Psoas muscle (tissue), 8 donors: ENCODE results near the gene SLC39A8. TPM values are rescaled to one million over a fixed set of nuclear protein-coding genes. Genes with fewer than 3 reads are reported as not detected.
"Not testable (repeated sequence)": the region's sequence is repeated elsewhere in the genome, so short reads cannot be mapped to it uniquely, and the experiment has no call there.

ENCODE experiments used
- ATAC-seq, 4 donors: fragments of 200-7000 bp; cut with Tn5 transposase; one replicate each; pipeline ENCODE4 v1.9.1; 2020; ENCODE audit warnings: moderate library complexity in 3 of 4, mild to moderate bottlenecking in 2 of 4
- DNase-seq, 2 donors: peaks; one replicate each; pipeline ENCODE4 v3.0.0-alpha.2; 2020
- H3K27ac ChIP-seq: fragments of 200-600 bp; one replicate; pipeline ENCODE4 v1.8.0; 2022
- H3K27me3 ChIP-seq, 3 donors: fragments of 200-600 bp in 1 of 3; one replicate each; pipeline versions ENCODE4 v1.6.1 to v1.8.0; 2013 to 2022; ENCODE audit warnings: low read length in 2 of 3, mild to moderate bottlenecking in 2 of 3, moderate library complexity in 1 of 3; ENCODE audit not compliant: insufficient read depth in 3 of 3
- H3K36me3 ChIP-seq, 2 donors: fragments of 200-600 bp in 1 of 2; one replicate each; pipeline versions ENCODE4 v1.6.1 to v1.8.0; 2013 to 2022; ENCODE audit warnings: low read depth in 1 of 2, mild to moderate bottlenecking in 1 of 2, moderate library complexity in 1 of 2; ENCODE audit not compliant: insufficient read depth in 1 of 2
- H3K4me1 ChIP-seq: fragments of 200-600 bp; one replicate; pipeline ENCODE4 v1.8.0; 2022
- H3K4me3 ChIP-seq: fragments of 200-600 bp; one replicate; pipeline ENCODE4 v1.8.0; 2022; ENCODE audit warnings: mild to moderate bottlenecking
- H3K9me3 ChIP-seq: fragments of 200-600 bp; one replicate; pipeline ENCODE4 v1.8.0; 2022
- WGBS, 3 donors: extraction: QIAGEN DNeasy Blood & Tissue Kit; methylation state at CpG; one replicate each; pipeline versions ENCODE4 v1.1.6 to v1.1.7; 2013; 5-methylcytosine and 5-hydroxymethylcytosine counted together
- intact Hi-C, 2 donors: fragments of 100-400 bp; cut with DNase I; formaldehyde crosslinking; loops; one replicate each; pipeline versions ENCODE4 v1.11.0 to v1.14.2; 2022
- polyA plus RNA-seq, 3 donors: library from polyadenylated mRNA; stranded (reverse); fragments of 200-250 nt; gene quantifications; one replicate each; pipeline ENCODE4 v1.2.3, GENCODE V29; 2013
- total RNA-seq, 4 donors: library from RNA; stranded (reverse); fragmentation: NEBNext Ultra II Directional in 2 of 4; extraction: Animal tissue kit (Norgen Biotek cat#: 25700) in 2 of 4; gene quantifications; one replicate each; pipeline versions ENCODE4 v1.2.1 to v1.2.4, GENCODE V29; 2021 to 2023
- TF ChIP-seq, protein P1 (sequence below): fragments of 200-600 bp; IDR thresholded peaks from one replicate; pipeline ENCODE4 v1.8.0; 2022; ENCODE audit warnings: antibody characterized with exemption
- donor health status: healthy with polysubstance abuse.
- donor health status: DM: no; HTN: no; CAD: no; lungs with moderate emphysema.
- donor health status: Bipolar disorder and iron deficiency.
- donor health status: healthy.
- donor health status: DM: yes; HTN: yes; CAD: no.
- donor health status: DM: no; HTN: no; CAD: no.
- donor health status: DM: no; HTN: no; CAD: no.
- donor health status: DM: yes; HTN: yes; CAD: no.

SLC39A8 gene
- total and polyA plus RNA-seq, 7 donors: 0.66 to 3.6 (median 1.7) TPM

DNA sequence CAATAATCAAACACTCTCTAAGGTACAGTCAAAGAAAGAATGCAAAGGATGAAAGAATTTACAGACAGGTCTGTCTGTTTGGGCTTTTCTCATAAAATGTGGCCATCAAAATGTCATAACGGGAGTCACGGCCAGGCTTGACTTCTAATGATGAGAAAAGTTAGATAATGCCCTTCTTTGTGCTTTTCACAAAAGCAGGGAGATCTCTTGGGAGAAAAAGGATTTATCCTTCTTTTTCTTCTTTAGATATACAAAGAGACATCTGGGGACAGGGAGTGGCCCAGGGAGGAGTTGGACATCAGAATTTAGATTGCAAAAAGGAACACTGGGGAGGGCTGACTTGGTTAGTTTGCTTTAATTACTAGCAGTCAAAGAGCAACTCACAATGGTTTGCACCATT, 93.1 kb downstream of the SLC39A8 start:
- no peaks in the 10 kb centered on the region for H3K27me3 ChIP-seq
- no peaks in the 10 kb centered on the region for H3K9me3 ChIP-seq
- TF ChIP-seq, protein P1, sequence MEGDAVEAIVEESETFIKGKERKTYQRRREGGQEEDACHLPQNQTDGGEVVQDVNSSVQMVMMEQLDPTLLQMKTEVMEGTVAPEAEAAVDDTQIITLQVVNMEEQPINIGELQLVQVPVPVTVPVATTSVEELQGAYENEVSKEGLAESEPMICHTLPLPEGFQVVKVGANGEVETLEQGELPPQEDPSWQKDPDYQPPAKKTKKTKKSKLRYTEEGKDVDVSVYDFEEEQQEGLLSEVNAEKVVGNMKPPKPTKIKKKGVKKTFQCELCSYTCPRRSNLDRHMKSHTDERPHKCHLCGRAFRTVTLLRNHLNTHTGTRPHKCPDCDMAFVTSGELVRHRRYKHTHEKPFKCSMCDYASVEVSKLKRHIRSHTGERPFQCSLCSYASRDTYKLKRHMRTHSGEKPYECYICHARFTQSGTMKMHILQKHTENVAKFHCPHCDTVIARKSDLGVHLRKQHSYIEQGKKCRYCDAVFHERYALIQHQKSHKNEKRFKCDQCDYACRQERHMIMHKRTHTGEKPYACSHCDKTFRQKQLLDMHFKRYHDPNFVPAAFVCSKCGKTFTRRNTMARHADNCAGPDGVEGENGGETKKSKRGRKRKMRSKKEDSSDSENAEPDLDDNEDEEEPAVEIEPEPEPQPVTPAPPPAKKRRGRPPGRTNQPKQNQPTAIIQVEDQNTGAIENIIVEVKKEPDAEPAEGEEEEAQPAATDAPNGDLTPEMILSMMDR: no peak
- DNase-seq (no peak), ATAC-seq (no peak)
- no peak overlapping the region for H3K27ac ChIP-seq
- WGBS, 3 donors: 80 to 84% (median 81%) methylated on average over 2 of the region's 2 CpGs
- no peaks in the 10 kb centered on the region for H3K4me1 ChIP-seq
- no peaks in the 10 kb centered on the region for H3K36me3 ChIP-seq
- H3K4me3 ChIP-seq: no peak overlapping the region
- intact Hi-C loops: no loop called here

DNA sequence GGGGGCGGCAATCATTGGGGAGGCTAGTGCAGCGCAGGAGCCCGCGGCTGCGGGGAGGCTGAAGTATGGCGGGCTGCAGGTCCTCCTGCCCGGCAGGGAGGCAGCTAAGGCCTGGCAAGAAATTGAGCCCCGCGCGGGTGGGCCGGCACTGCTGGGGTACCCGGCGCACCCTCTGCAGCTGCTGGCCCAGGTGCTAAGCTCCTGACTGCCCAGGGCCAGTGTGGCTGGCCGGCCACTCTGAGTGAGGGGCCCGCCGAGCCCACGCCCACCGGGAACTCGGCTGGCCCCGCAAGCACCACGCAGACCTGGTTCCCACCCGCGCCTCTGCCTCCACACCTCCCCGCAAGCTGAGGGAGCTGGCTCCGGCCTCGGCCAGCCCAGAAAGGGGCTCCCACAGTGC, 94.9 kb downstream of the SLC39A8 start:
- TF ChIP-seq, protein P1: no peak
- no peaks in the 10 kb centered on the region for H3K36me3 ChIP-seq
- H3K4me3 ChIP-seq: no peak overlapping the region
- ATAC-seq (no peak), DNase-seq (no peak)
- no peaks in the 10 kb centered on the region for H3K27me3 ChIP-seq
- no peaks in the 10 kb centered on the region for H3K9me3 ChIP-seq
- 64 to 88% (median 81%) methylated on average over 14 to 26 of the region's 26 CpGs for WGBS, 3 donors
- no peaks in the 10 kb centered on the region for H3K4me1 ChIP-seq
- intact Hi-C loops: no loop called here
- no peak overlapping the region for H3K27ac ChIP-seq

DNA sequence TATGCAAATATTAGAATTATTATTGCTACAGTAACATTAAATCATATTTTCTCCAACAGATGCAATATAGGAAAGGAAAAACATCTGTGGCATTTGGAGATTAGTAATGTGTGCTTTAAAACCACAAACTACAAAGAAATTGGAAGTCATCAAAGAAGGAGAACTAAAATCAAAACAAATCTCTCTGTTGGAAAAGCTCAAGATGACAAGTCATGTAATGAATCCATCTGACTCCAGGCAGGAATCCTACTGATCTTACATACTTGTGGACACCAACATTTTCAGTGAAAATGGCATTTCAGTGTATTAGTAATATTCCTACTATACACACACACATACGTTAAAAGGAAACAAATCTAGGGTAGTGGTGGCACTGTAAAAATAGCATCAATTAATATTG, 98.2 kb downstream of the SLC39A8 start:
- DNase-seq: no peak
- Histone ChIP-seq H3K9me3 (no peaks in the 10 kb centered on the region), H3K36me3 (no peaks in the 10 kb centered on the region), H3K27ac (no peak overlapping the region), H3K4me1 (no peaks in the 10 kb centered on the region), H3K4me3 (no peak overlapping the region), H3K27me3 (no peaks in the 10 kb centered on the region)
- WGBS, 3 donors: 64 to 77% (median 71%) methylated on average over 1 of the region's 1 CpG
- ATAC-seq: no peak
- TF ChIP-seq, protein P1: no peak
- intact Hi-C loops: no loop called here

DNA sequence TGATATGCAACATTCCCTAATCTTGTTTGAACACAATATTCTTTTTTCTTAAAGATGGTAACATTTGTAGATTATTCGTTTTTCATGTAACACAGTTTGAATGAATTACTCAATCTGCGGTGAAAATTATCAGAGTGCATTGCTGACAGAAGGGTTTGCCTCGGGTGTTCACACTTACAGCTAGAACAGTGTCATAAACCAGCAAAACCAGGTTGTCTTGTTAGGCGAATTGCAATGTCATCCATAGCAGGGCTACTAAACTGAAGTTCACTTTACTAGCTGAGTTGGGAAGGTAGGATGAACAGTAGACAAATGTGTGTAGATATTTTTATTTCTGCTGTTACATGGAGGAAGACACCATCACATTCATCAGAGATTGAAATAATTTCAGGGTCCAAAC, 98.9 kb downstream of the SLC39A8 start:
- TF ChIP-seq, protein P1: no peak
- 85 to 89% (median 87%) methylated on average over 4 of the region's 4 CpGs for WGBS, 3 donors
- DNase-seq (no peak), ATAC-seq (no peak)
- Histone ChIP-seq H3K36me3 (no peaks in the 10 kb centered on the region), H3K4me3 (no peak overlapping the region), H3K4me1 (no peaks in the 10 kb centered on the region), H3K9me3 (no peaks in the 10 kb centered on the region), H3K27me3 (no peaks in the 10 kb centered on the region), H3K27ac (no peak overlapping the region)
- intact Hi-C loops: no loop called here

DNA sequence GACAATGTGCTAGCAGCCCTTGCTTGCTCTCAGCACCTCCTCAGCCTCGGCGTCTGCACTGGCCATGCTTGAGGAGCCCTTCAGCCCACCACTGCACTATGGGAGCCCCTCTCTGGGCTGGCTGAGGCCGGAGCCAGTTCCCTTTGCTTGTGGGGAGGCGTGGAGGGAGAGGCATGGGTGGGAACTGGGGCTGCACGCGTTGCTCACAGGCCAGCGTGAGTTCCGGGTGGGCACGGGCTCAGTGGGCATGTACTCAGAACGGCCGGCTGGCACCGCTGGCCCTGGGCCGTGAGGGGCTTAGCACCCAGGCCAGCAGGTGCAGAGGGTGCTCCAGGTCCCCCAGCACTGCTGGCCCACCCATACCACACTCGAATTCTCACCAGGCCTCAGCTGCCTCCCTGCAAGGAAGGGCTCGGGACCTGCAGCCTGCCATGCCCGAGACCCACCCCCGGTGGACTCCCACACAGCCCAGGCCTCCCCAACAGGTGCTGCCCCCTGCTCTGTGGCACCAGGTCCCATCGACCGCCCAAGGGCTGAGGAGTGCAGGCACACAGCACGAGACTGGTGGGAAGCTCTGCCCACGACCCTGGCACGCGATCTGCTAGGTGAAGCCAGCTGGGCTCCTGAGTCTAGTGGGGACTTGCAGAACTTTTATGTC, 100.3 kb downstream of the SLC39A8 start:
- H3K9me3 ChIP-seq: no peaks in the 10 kb centered on the region
- no peaks in the 10 kb centered on the region for H3K27me3 ChIP-seq
- ATAC-seq (no peak), DNase-seq (no peak)
- intact Hi-C loops: no loop called here
- H3K36me3 ChIP-seq: no peaks in the 10 kb centered on the region
- WGBS, 3 donors: 71 to 83% (median 81%) methylated on average over 16 to 23 of the region's 23 CpGs
- TF ChIP-seq, protein P1: no peak
- H3K4me3 ChIP-seq: no peak overlapping the region
- H3K4me1 ChIP-seq: no peaks in the 10 kb centered on the region
- no peak overlapping the region for H3K27ac ChIP-seq

DNA sequence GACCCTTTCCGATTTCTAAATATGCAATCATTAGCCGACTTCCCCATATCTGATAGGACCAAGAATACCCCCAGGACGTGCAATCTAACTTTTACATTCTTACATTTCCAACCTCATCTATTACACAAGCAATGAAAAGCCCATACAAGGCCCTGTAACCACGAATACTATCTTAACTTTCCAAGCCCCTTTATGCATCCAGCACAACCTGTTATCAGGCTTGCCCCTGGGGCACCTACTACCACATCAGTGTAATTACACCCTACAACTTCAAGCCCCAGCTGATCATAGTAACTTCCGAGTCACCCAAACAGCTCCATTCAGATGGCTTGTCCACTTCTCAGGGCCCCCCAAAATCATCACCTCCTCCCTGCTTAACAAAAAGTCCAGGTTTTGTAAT, 102.0 kb downstream of the SLC39A8 start:
- intact Hi-C loops, DNase-seq, H3K4me1 ChIP-seq, H3K27ac ChIP-seq, H3K27me3 ChIP-seq, H3K9me3 ChIP-seq, H3K36me3 ChIP-seq, ATAC-seq, H3K4me3 ChIP-seq: not testable (repeated sequence)
- WGBS, 3 donors: 69 to 74% (median 71%) methylated on average over 5 of the region's 5 CpGs
